Middle frontal gyrus (tissue), 1 donor: ENCODE measurements around the gene LGMN.
"Not testable (repeated sequence)": the region's sequence is repeated elsewhere in the genome, so short reads cannot be mapped to it uniquely, and the experiment has no call there.

ENCODE experiments used
- DNase-seq: peaks from one replicate; pipeline ENCODE4 v3.0.0-alpha.2; 2015; ENCODE audit warnings: low spot score; ENCODE audit errors: extremely low spot score

The LGMN gene

GRCh38 chr14:92763666-92764631 lies 15.5 kb upstream of the LGMN start:
- not testable (repeated sequence) for DNase-seq

- DNase-seq: no peak
Observed at GRCh38 chr14:92760524-92760805, 12.0 kb upstream of the LGMN start.

- DNase-seq: no peak
Observed at GRCh38 chr14:92759679-92760523, 11.5 kb upstream of the LGMN start.

- DNase-seq: no peak
Observed at GRCh38 chr14:92759300-92759678, 10.9 kb upstream of the LGMN start.

- DNase-seq: no peak
Observed at GRCh38 chr14:92756446-92756845, 8.0 kb upstream of the LGMN start.

- no peak for DNase-seq
Observed at GRCh38 chr14:92755495-92755894, 7.1 kb upstream of the LGMN start.

GRCh38 chr14:92754966-92755365 lies 6.5 kb upstream of the LGMN start:
- no peak for DNase-seq

GRCh38 chr14:92753250-92753649 lies 4.8 kb upstream of the LGMN start:
- DNase-seq: no peak

DNA sequence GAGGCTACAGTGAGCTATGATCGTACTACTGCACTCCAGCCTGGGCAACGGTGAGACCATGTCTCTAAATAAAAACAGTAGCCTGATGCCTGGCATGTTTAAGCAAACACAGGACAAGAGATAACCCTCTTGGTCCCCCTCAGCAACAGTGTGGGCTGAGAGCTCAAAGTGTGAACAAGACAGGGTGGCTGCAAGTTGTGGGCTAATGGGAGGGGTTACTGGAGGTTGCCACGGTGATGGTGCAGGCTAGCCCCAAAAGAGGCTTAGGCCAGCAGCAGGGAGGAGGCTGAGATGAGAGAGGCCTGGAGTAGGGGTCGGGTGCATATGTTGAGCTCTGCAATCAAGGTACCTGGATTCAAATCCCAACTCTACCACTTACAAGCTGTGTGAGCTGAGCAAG lies 3.4 kb upstream of the LGMN start:
- DNase-seq: no peak

DNA sequence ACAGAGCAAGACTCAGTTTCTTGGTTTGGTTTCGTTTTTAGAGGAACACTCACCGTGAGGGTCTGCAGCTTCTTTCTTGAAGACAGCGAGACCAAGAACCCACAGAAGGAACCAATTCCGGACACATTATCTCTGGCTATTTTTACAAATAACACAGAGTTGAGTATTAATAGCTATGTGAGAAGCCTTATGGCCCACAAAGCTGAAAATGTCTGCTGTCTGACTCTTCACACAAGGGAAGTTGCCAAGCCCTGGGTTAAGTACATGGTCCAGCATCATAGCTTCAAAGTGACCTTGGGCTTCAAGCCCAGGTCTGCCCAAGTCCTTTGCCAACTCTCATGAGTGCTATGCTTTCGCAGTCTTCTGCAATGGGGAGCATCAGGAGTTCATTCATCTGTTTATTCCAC lies 2.6 kb upstream of the LGMN start:
- no peak for DNase-seq

- DNase-seq: not testable (repeated sequence)
Observed at GRCh38 chr14:92750222-92750728, 1.8 kb upstream of the LGMN start.

DNA sequence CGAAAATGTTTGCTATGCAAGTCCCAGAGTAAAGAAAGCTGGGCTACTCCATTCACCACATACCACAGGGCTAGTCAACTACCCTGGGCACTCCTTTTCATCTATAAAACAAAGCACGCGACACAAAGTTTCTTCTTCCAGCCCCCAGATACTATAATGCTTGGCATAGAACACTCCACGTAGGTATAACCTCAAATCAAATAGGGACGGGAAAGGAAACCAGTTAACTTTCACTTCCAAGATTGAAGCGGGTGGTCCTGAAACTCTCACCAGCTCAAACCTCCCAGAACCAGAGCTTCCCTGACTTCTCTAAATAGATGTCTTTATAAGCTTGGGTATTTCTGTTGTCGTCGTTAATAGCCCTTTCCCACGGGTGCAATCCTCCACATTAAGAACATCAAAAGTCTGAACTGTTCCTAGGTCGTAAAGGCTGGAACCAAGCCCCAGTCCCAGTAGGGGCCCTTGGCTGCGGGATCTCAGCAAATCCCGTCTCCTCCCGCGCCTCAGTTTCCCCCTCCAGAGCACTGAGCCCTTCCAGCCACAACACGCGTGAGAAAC lies 647 bp downstream of the LGMN start:
- no peak for DNase-seq

- no peak for DNase-seq
Observed at GRCh38 chr14:92744198-92744597, 4.2 kb downstream of the LGMN start.

DNA sequence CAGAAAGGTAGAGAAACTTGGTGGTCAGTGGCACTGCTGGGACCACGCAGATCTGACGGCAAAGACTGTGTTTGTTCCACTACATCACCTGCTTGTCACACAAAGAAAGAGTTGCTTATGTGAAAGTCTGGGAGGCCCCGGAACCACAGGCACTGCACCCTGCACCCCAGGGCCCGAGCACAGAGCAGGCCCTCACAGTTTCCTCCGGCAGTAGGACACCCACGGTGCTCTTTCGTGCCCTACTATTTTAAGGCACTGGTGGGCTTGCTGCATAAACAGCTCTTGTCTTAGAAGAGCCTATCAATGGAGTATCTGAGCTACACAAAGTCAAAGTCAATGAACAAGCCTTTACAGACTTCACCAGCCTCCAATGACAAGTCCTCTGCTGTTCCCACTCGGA lies 8.0 kb downstream of the LGMN start:
- DNase-seq: no peak

GRCh38 chr14:92737619-92738188 lies 10.7 kb downstream of the LGMN start:
- no peak for DNase-seq

DNA sequence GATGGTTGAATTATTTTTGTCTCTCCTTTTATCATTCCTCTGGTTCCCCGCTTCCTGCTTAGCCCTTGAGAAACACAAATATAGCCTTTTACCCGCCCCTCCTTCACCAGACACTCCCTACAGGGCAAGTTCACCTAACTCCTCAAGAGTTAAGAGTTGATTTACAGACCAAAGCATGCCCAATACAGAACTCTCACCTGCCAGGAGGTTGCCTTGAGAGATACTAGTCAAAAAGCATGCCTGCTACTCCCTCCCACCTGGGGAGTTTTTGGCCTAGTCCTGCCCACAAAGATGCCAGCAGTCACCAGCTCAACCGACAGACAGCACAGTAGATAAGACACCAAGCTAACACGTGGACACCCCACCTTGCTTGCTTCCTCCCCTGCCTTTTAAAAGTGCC lies 11.2 kb downstream of the LGMN start:
- DNase-seq: no peak

GRCh38 chr14:92735344-92735743 lies 13.1 kb downstream of the LGMN start:
- DNase-seq: no peak

DNA sequence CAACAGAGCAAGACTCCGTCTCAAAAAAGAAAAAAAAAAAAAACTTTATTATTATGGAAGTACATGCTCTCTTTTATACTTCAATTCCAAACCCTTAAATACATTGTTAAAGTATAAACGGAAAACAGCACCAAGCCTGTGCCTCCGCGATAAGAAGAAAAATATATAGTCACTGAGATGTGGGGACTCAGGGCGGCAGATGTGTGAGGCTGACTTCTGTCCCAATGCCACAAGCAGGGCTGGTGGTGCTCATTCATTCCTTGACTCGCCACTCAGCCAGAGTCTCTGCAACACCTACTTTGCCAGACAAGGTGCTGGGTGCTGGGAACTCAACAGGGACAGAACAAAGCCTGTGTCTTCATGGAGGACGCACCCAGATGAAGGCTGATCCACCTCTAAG lies 13.8 kb downstream of the LGMN start:
- DNase-seq: no peak

GRCh38 chr14:92733007-92733406 lies 15.4 kb downstream of the LGMN start:
- DNase-seq: no peak

DNA sequence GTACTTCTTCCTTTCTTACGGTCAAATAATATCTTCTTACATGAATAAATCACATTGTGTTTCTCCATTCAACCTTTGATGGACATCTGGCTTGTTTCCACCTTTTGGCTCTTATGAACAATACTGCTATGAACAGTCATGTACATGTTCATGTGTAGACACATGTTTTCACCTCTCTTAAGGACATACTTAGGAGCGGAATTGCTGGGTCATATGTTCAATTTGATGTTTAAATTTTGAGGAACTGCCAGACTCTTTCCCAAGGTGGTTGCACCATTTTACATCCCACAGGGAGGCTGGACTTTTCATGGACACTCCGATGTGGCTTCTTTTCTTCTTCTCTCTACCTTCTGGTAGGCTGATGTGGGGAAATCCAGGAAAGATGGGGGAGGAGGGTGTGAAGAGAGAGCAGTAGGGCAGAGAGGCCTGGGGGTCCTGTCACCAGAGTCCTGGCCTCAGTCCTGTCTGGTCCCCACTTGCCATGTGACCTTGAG lies 16.8 kb downstream of the LGMN start:
- DNase-seq: no peak

- DNase-seq: no peak
Observed at GRCh38 chr14:92729634-92730358, 18.6 kb downstream of the LGMN start.
